Esophagus squamous epithelium (tissue), 4 donors: ENCODE results near the gene ACTR3.

Experiments used
- POLR2A ChIP-seq, 4 donors: fragments of 450-650 bp; IDR thresholded peaks; one replicate each; pipeline ENCODE4 v1.6.1; 2017; ENCODE audit warnings: antibody characterized with exemption in 4 of 4, mild to moderate bottlenecking in 4 of 4, moderate library complexity in 3 of 4
- TF ChIP-seq, protein P1 (sequence below), 6 experiments: fragments of 450-650 bp in 4 of 6; fragments of 200-600 bp in 2 of 6; sonication (generic) in 2 of 6; IDR thresholded peaks; one replicate each; pipeline ENCODE4 v1.5.1; 2016 to 2019; ENCODE audit warnings: antibody characterized with exemption in 6 of 6, mild to moderate bottlenecking in 4 of 6, moderate library complexity in 4 of 6

GRCh38 chr2:113840518-113840917 lies 49.4 kb upstream of the ACTR3 start:
- TF ChIP-seq, protein P1, sequence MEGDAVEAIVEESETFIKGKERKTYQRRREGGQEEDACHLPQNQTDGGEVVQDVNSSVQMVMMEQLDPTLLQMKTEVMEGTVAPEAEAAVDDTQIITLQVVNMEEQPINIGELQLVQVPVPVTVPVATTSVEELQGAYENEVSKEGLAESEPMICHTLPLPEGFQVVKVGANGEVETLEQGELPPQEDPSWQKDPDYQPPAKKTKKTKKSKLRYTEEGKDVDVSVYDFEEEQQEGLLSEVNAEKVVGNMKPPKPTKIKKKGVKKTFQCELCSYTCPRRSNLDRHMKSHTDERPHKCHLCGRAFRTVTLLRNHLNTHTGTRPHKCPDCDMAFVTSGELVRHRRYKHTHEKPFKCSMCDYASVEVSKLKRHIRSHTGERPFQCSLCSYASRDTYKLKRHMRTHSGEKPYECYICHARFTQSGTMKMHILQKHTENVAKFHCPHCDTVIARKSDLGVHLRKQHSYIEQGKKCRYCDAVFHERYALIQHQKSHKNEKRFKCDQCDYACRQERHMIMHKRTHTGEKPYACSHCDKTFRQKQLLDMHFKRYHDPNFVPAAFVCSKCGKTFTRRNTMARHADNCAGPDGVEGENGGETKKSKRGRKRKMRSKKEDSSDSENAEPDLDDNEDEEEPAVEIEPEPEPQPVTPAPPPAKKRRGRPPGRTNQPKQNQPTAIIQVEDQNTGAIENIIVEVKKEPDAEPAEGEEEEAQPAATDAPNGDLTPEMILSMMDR (IDR thresholded peaks at IDR 0.05), result no peak
- no peak for TF ChIP-seq POLR2A (IDR thresholded peaks at IDR 0.05)
